MM.1S (cell line): Measurements from ENCODE around the gene CAMSAP1.

Experiments used
- DNase-seq: peaks from one replicate; pipeline ENCODE4 v3.0.0-alpha.2; 2015
- H2AFZ ChIP-seq: fragments of 300-600 bp; sonication (generic); 2 replicates; pipeline ENCODE4 v1.6.0; 2016; ENCODE audit warnings: antibody characterized with exemption, low read length
- H3F3A ChIP-seq: fragments of 300-600 bp; sonication (generic); 2 replicates; pipeline ENCODE4 v1.6.1; 2016; ENCODE audit warnings: mild to moderate bottlenecking, antibody characterized with exemption, low read length, moderate library complexity, mixed read lengths; ENCODE audit not compliant: insufficient read depth
- H3K27ac ChIP-seq: fragments of 300-600 bp; sonication (generic); 2 replicates; pipeline ENCODE4 v1.5.1; 2016; ENCODE audit warnings: mild to moderate bottlenecking, low read length
- H3K27me3 ChIP-seq: fragments of 300-600 bp; sonication (generic); replicated peaks from 2 replicates; pipeline ENCODE4 v1.6.0; 2016; ENCODE audit warnings: low read length; ENCODE audit not compliant: insufficient read depth
- H3K36me3 ChIP-seq: fragments of 300-600 bp; sonication (generic); replicated peaks from 2 replicates; pipeline ENCODE4 v1.6.1; 2016; ENCODE audit warnings: mild to moderate bottlenecking, low read length, mixed read lengths; ENCODE audit not compliant: insufficient read depth
- H3K4me1 ChIP-seq: fragments of 300-600 bp; sonication (generic); 2 replicates; pipeline ENCODE4 v1.6.1; 2016; ENCODE audit warnings: low read length, mixed read lengths
- H3K4me2 ChIP-seq: fragments of 300-600 bp; sonication (generic); 2 replicates; pipeline ENCODE4 v1.6.0; 2016; ENCODE audit warnings: low read depth, low read length
- H3K4me3 ChIP-seq: fragments of 300-600 bp; sonication (generic); 2 replicates; pipeline ENCODE4 v1.5.1; 2016; ENCODE audit warnings: low read length, mixed read lengths
- H3K79me2 ChIP-seq: fragments of 300-600 bp; sonication (generic); 2 replicates; pipeline ENCODE4 v1.6.1; 2016; ENCODE audit warnings: mixed run types, low read length, mixed read lengths
- H3K9ac ChIP-seq: fragments of 300-600 bp; sonication (generic); 2 replicates; pipeline ENCODE4 v1.6.1; 2016; ENCODE audit warnings: low read length, mixed read lengths
- H3K9me2 ChIP-seq: fragments of 300-600 bp; sonication (generic); replicated peaks from 2 replicates; pipeline ENCODE4 v1.6.1; 2016; ENCODE audit warnings: mild to moderate bottlenecking, low read length, mixed read lengths; ENCODE audit not compliant: insufficient read depth
- H3K9me3 ChIP-seq: fragments of 300-600 bp; sonication (generic); replicated peaks from 2 replicates; pipeline ENCODE4 v1.6.1; 2016; ENCODE audit warnings: mild to moderate bottlenecking, low read length, mixed read lengths; ENCODE audit not compliant: insufficient read depth
- H4K20me1 ChIP-seq: fragments of 300-600 bp; sonication (generic); 2 replicates; pipeline ENCODE4 v1.6.1; 2016; ENCODE audit warnings: mild to moderate bottlenecking, low read length, moderate library complexity, mixed read lengths; ENCODE audit not compliant: insufficient read depth
- CTCF ChIP-seq: fragments of 300-600 bp; sonication (generic); IDR thresholded peaks from 2 replicates; pipeline ENCODE4 v1.5.1; 2016; ENCODE audit warnings: antibody characterized with exemption, low read length, mixed read lengths
- EZH2 ChIP-seq: fragments of 300-600 bp; sonication (generic); optimal IDR thresholded peaks from 2 replicates; pipeline ENCODE3; 2017; ENCODE audit warnings: low read depth, mild to moderate bottlenecking, antibody characterized with exemption, low read length, mixed read lengths
- EZH2phosphoT487 ChIP-seq: fragments of 300-600 bp; sonication (generic); IDR thresholded peaks from 2 replicates; pipeline ENCODE4 v1.6.1; 2018; ENCODE audit warnings: antibody characterized with exemption, low read length

Gene CAMSAP1

GRCh38 chr9:135933114-135933513 lies 25.8 kb upstream of the CAMSAP1 start:
- no peaks in the 10 kb centered on the region for H3F3A ChIP-seq
- H3K9me2 ChIP-seq = no peaks in the 10 kb centered on the region
- no peak overlapping the region for H3K4me2 ChIP-seq
- H3K9ac ChIP-seq = no peak overlapping the region
- DNase-seq = no peak
- H4K20me1 ChIP-seq = no peaks in the 10 kb centered on the region
- no peak for TF ChIP-seq EZH2
- TF ChIP-seq EZH2phosphoT487 = no peak
- no peak for TF ChIP-seq CTCF
- no peaks in the 10 kb centered on the region for H3K4me1 ChIP-seq
- no peaks in the 10 kb centered on the region for H3K9me3 ChIP-seq
- H3K36me3 ChIP-seq = no peaks in the 10 kb centered on the region
- H2AFZ ChIP-seq = no peak overlapping the region
- no peaks in the 10 kb centered on the region for H3K27me3 ChIP-seq
- no peak overlapping the region for H3K27ac ChIP-seq
- H3K79me2 ChIP-seq = no peaks in the 10 kb centered on the region
- no peak overlapping the region for H3K4me3 ChIP-seq

- H3K4me1 ChIP-seq = no peaks in the 10 kb centered on the region
- H3F3A ChIP-seq = no peaks in the 10 kb centered on the region
- TF ChIP-seq CTCF = no peak
- no peak for TF ChIP-seq EZH2phosphoT487
- no peak for TF ChIP-seq EZH2
- no peak overlapping the region for H3K9ac ChIP-seq
- H3K9me2 ChIP-seq = no peaks in the 10 kb centered on the region
- H3K79me2 ChIP-seq = no peaks in the 10 kb centered on the region
- no peak overlapping the region for H3K27ac ChIP-seq
- DNase-seq = no peak
- no peaks in the 10 kb centered on the region for H3K27me3 ChIP-seq
- no peaks in the 10 kb centered on the region for H3K36me3 ChIP-seq
- H3K4me2 ChIP-seq = no peak overlapping the region
- no peak overlapping the region for H2AFZ ChIP-seq
- no peaks in the 10 kb centered on the region for H3K9me3 ChIP-seq
- H4K20me1 ChIP-seq = no peaks in the 10 kb centered on the region
- H3K4me3 ChIP-seq = no peak overlapping the region
These were observed 25.3 kb upstream of the CAMSAP1 start for GRCh38 chr9:135932656-135933055.

GRCh38 chr9:135931349-135931820 lies 24.0 kb upstream of the CAMSAP1 start:
- no peaks in the 10 kb centered on the region for H3K9me3 ChIP-seq
- H3K27me3 ChIP-seq = no peaks in the 10 kb centered on the region
- DNase-seq = no peak
- H3K4me3 ChIP-seq = no peak overlapping the region
- no peaks in the 10 kb centered on the region for H3K4me1 ChIP-seq
- H3F3A ChIP-seq = no peaks in the 10 kb centered on the region
- no peak overlapping the region for H3K9ac ChIP-seq
- H3K27ac ChIP-seq = no peak overlapping the region
- H3K79me2 ChIP-seq = no peaks in the 10 kb centered on the region
- no peaks in the 10 kb centered on the region for H3K36me3 ChIP-seq
- H2AFZ ChIP-seq = no peak overlapping the region
- H3K9me2 ChIP-seq = no peaks in the 10 kb centered on the region
- TF ChIP-seq EZH2 (no peak), EZH2phosphoT487 (no peak), CTCF (no peak)
- H4K20me1 ChIP-seq = no peaks in the 10 kb centered on the region
- no peak overlapping the region for H3K4me2 ChIP-seq
